Fibroblast of lung (primary cell): ENCODE results near the gene GNPTG. TPM values are rescaled to one million over a fixed set of nuclear protein-coding genes. Genes with fewer than 3 reads are reported as not detected.

Experiments used
- DNase-seq, 2 donors: peaks; one replicate each; pipeline versions ENCODE4 v3.0.0 to v3.0.0-alpha.2; 2010; ENCODE audit warnings: low read depth in 2 of 2
- H2AFZ ChIP-seq: 2 replicates; pipeline ENCODE4 v1.5.1; 2012; ENCODE audit warnings: low read length, control low read depth, inconsistent platforms
- H3K27ac ChIP-seq: 2 replicates; pipeline ENCODE4 v1.5.1; 2011; ENCODE audit warnings: low read length, control low read depth; ENCODE audit not compliant: insufficient read depth
- H3K27me3 ChIP-seq: 2 replicates; pipeline ENCODE4 v1.5.1; 2011; ENCODE audit warnings: mild to moderate bottlenecking, low read length; ENCODE audit not compliant: control insufficient read depth, insufficient read depth
- H3K36me3 ChIP-seq: 2 replicates; pipeline ENCODE4 v1.5.1; 2011; ENCODE audit warnings: low read length; ENCODE audit not compliant: control insufficient read depth, insufficient read depth
- H3K4me1 ChIP-seq: 2 replicates; pipeline ENCODE4 v1.5.1; 2011; ENCODE audit warnings: low read length; ENCODE audit not compliant: control insufficient read depth, insufficient read depth; ENCODE audit errors: extremely low read depth
- H3K4me2 ChIP-seq: 2 replicates; pipeline ENCODE4 v1.5.1; 2011; ENCODE audit warnings: low read length, control low read depth; ENCODE audit not compliant: insufficient read depth; ENCODE audit errors: extremely low read depth
- H3K4me3 ChIP-seq, 4 experiments: fragments of 200-600 bp in 1 of 4; sonication (generic) in 1 of 4; replicated peaks in 1 of 4; 2 replicates each; pipeline ENCODE4 v1.5.1; 2011 to 2016; ENCODE audit warnings: low read length in 4 of 4, low read depth in 3 of 4, mild to moderate bottlenecking in 3 of 4, control low read depth in 2 of 4, inconsistent platforms in 1 of 4, mixed read lengths in 1 of 4; ENCODE audit not compliant: insufficient read depth in 1 of 4; ENCODE audit errors: control extremely low read depth in 1 of 4
- H3K79me2 ChIP-seq: 2 replicates; pipeline ENCODE4 v1.5.1; 2012; ENCODE audit warnings: mild to moderate bottlenecking, low read length, inconsistent platforms; ENCODE audit not compliant: control insufficient read depth, insufficient read depth
- H3K9ac ChIP-seq: 2 replicates; pipeline ENCODE4 v1.5.1; 2011; ENCODE audit warnings: mild to moderate bottlenecking, low read length, control low read depth; ENCODE audit not compliant: insufficient read depth
- H3K9me3 ChIP-seq: 2 replicates; pipeline ENCODE4 v1.5.1; 2012; ENCODE audit warnings: low read depth, low read length; ENCODE audit not compliant: control insufficient read depth, insufficient read depth
- H4K20me1 ChIP-seq: 2 replicates; pipeline ENCODE4 v1.5.1; 2011; ENCODE audit warnings: low read length; ENCODE audit not compliant: control insufficient read depth, insufficient read depth; ENCODE audit errors: extremely low read depth
- CTCF ChIP-seq, 2 donors: IDR thresholded peaks in 1 of 2; conservative IDR thresholded peaks in 1 of 2; 1 replicate in 1 of 2; 2 replicates in 1 of 2; pipeline ENCODE4 v1.5.1; 2011 to 2012; ENCODE audit warnings: low read length in 2 of 2, control low read depth in 1 of 2, inconsistent platforms in 1 of 2, low read depth in 1 of 2, mild to moderate bottlenecking in 1 of 2
- EZH2 ChIP-seq: IDR thresholded peaks from 2 replicates; pipeline ENCODE4 v1.5.1; 2012; ENCODE audit warnings: low read length, control low read depth, mild to moderate bottlenecking; ENCODE audit errors: missing control alignments
- polyA plus RNA-seq, 2 donors: library from polyadenylated mRNA; depleted of rRNA in 1 of 2; stranded (reverse) in 1 of 2; unstranded in 1 of 2; fragments of >200 nt; gene quantifications; 2 replicates each; pipeline ENCODE4 v1.2.1, GENCODE V29; 2011 to 2012; ENCODE audit warnings: missing spikeins in 1 of 2
- total RNA-seq: library from RNA; depleted of rRNA; stranded (reverse); fragments of >200 nt; gene quantifications from 2 replicates; pipeline ENCODE4 v1.2.1, GENCODE V29; 2014

The GNPTG gene
- total and polyA plus RNA-seq, 2 donors (not counting 1 experiment from before 2014, with no cell fraction given), result 40.8 to 43.2 TPM

GRCh38 chr16:1383556-1383955, 31.8 kb downstream of the GNPTG start:
- H3K27ac ChIP-seq, result no peak overlapping the region
- H3K27me3 ChIP-seq, result no peaks in the 10 kb centered on the region
- no peak overlapping the region for H3K4me3 ChIP-seq
- H3K9ac ChIP-seq, result no peak overlapping the region
- DNase-seq, result no peak
- H3K79me2 ChIP-seq, result no peaks in the 10 kb centered on the region
- peaks cover 1% of the 10 kb centered on the region for H3K36me3 ChIP-seq
- no peak overlapping the region for H3K4me2 ChIP-seq
- no peaks in the 10 kb centered on the region for H3K9me3 ChIP-seq
- H3K4me1 ChIP-seq, result no peaks in the 10 kb centered on the region
- TF ChIP-seq EZH2 (no peak), CTCF (conservative IDR thresholded peaks at IDR 0.05 in 1 of 2, IDR thresholded peaks at IDR 0.05 in 1 of 2; ENCODE audit: low read depth in 1 of 2, low read length in 2 of 2) (no peak)
- H4K20me1 ChIP-seq, result no peaks in the 10 kb centered on the region
- no peak overlapping the region for H2AFZ ChIP-seq

GRCh38 chr16:1385232-1385631, 33.5 kb downstream of the GNPTG start:
- H3K27me3 ChIP-seq, result no peaks in the 10 kb centered on the region
- H3K79me2 ChIP-seq, result no peaks in the 10 kb centered on the region
- no peak for DNase-seq
- H3K4me2 ChIP-seq, result no peak overlapping the region
- no peaks in the 10 kb centered on the region for H3K4me1 ChIP-seq
- H3K27ac ChIP-seq, result no peak overlapping the region
- H4K20me1 ChIP-seq, result no peaks in the 10 kb centered on the region
- no peaks in the 10 kb centered on the region for H3K9me3 ChIP-seq
- peaks cover 1% of the 10 kb centered on the region for H3K36me3 ChIP-seq
- TF ChIP-seq CTCF (conservative IDR thresholded peaks at IDR 0.05 in 1 of 2, IDR thresholded peaks at IDR 0.05 in 1 of 2; ENCODE audit: low read depth in 1 of 2, low read length in 2 of 2) (no peak), EZH2 (no peak)
- H3K9ac ChIP-seq, result no peak overlapping the region
- no peak overlapping the region for H3K4me3 ChIP-seq
- no peak overlapping the region for H2AFZ ChIP-seq

- H3K4me1 ChIP-seq, result no peaks in the 10 kb centered on the region
- H3K36me3 ChIP-seq, result no peaks in the 10 kb centered on the region
- H3K27ac ChIP-seq, result no peak overlapping the region
- TF ChIP-seq EZH2, result no peak
- H4K20me1 ChIP-seq, result no peaks in the 10 kb centered on the region
- DNase-seq, result no peak
- no peaks in the 10 kb centered on the region for H3K27me3 ChIP-seq
- H3K4me2 ChIP-seq, result no peak overlapping the region
- no peaks in the 10 kb centered on the region for H3K9me3 ChIP-seq
- no peaks in the 10 kb centered on the region for H3K79me2 ChIP-seq
- H3K9ac ChIP-seq, result no peak overlapping the region
- no peak overlapping the region for H2AFZ ChIP-seq
- H3K4me3 ChIP-seq, result no peak overlapping the region
These were observed 35.6 kb downstream of the GNPTG start for GRCh38 chr16:1387331-1387730.
